Right renal pelvis (tissue), 4 donors: Measurements from ENCODE around the gene BAHCC1. TPM values are rescaled to one million over a fixed set of nuclear protein-coding genes. Genes with fewer than 3 reads are reported as not detected.

ENCODE experiments used
- DNase-seq, 4 donors: peaks; one replicate each; pipeline ENCODE4 v3.0.0-alpha.2; 2013; ENCODE audit warnings: low read depth in 4 of 4, low spot score in 3 of 4, missing footprints in 1 of 4
- polyA plus RNA-seq, 4 donors: library from polyadenylated mRNA; unstranded; fragments of 120-200 nt; gene quantifications; one replicate each; pipeline ENCODE4 v1.2.1, GENCODE V29; 2013; ENCODE audit not compliant: insufficient read length in 4 of 4

The BAHCC1 gene
- polyA plus RNA-seq, 4 donors = 16.6 to 24.7 (median 18.8) TPM

DNA sequence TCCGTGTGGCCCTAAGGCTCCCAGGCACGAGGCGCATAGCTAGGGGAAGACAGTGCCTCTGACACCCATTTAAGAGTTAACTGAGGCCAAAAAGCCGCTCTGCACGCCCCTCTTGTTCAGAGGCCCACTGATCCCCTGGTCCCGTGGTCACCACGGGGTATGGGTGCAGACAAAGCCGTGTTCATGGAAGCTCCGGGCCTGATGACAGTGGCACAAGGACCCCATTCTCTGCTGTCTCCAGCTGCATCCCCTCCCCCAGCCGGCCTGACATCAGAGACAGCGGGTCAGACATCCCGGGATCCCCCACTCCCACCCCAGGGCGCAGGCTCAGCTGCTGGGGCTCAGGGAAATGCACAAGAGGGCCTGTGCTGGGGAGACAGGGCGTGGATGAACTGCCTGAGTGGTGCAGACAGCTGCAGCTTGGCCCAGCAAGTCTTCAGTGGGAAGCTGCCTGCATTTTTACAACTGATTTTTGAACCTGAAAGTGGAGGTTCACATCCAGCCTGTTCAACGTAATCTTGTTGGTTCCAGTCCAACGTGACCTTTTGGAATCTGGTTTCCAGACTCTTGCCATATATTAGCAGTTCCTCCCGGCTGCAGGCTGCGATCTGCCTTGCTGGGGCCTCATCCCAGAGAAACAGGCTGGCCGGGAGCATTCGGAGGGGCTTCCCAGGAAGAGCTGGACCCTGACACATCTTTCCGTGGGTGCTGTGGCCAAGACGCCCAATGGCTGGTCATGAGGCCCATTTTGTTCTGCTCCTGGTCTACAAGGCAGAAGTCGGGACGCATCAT, 9.7 kb upstream of the BAHCC1 start:
- DNase-seq = no peak

DNA sequence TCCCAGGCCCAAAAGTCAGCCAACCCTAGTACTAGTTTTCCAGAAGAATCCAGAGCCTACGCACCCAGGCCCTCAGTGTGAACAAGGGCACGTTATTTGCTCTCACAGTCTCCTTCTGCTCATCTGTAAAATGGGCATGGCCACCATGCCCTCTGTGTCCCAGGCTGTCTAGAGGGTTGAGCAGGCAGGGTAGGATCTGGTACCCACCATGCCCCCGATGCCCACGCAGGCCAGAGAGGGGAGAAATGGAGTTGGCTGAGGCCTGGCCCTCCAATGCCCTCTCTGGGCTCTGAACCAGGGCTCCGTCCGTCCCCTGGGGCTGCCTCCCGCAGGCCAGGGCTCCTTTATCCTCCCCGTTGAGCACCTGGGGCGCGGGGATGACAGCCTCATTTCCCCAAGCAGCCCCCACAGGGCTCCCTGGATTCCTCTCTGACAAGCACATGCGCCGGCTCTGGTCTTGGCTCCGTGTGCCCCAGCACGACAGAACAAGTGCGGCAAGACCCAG, 9.1 kb upstream of the BAHCC1 start:
- DNase-seq = no peak

DNA sequence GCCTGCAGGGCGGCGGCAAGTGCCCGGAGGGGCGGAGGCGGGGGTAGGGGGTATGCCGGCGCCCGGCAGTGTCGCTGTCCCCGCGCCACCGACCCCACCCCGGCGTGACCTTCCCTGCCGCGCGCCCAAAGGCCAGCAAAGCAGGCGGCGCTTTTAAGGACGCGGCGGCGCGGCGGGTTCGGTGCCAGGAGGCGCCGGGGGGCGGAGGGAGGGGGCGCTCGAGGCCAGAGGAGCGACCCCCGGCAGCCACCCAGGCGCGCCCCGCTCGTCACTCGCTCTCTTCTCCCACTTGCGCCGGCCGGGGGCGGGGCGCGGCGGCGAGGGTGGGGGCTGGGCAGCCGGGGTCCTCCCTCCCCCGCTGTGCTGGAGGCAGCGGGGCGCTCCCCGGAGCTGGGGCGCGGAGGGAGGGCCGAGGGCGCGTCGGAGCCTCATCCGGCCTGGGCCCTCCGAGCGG, 8.6 kb upstream of the BAHCC1 start:
- DNase-seq = no peak

DNA sequence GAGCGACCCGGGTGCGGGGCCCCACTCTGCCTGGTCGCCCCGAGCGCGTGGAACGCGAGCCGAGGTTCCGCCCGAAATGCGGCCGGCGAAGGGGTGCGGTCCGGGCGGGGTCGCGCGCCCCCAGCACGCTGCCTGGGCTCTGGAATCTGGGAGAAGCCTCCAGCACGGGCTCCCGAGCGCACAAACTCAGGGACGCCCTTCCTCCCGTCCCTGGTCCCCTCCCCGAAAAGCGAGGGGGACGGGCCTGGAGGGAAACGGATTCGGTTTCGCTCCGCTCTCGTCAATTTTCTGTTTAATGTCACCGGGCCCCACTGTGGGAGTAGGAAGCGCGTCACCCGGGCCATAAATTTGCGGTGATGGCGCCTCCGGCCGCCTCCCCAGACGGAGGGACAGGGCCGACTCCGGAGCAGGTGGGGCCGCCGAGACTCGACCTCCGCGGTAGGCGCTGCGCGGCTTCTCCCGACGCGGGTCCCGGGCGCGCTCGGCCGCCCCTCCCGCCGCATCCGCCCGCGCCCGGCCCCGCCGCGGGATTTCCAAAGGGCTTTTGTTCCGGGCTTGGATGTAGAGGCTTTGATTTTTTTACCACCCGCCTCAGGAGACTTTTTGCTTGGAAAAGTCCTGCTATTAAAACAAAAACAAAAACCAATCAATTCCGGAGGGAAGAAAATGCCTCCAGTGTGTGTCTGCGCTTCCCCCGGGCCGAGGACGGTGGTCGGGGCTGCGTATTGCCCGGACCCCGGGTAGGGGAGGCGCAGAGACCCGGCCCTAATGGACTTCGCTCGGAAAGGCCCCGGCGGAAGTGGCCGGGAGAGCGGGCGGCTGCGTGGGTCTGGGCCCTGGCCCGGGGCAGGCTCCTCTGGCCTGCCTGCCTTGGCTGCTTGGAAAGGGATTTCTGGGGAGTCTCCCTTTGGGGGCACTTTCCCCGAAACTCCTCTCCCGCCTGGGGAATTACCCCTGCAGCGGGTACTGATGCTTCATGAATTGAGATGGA, 7.9 kb upstream of the BAHCC1 start:
- DNase-seq = peak in 1 of 4 donors; percentile 82

DNA sequence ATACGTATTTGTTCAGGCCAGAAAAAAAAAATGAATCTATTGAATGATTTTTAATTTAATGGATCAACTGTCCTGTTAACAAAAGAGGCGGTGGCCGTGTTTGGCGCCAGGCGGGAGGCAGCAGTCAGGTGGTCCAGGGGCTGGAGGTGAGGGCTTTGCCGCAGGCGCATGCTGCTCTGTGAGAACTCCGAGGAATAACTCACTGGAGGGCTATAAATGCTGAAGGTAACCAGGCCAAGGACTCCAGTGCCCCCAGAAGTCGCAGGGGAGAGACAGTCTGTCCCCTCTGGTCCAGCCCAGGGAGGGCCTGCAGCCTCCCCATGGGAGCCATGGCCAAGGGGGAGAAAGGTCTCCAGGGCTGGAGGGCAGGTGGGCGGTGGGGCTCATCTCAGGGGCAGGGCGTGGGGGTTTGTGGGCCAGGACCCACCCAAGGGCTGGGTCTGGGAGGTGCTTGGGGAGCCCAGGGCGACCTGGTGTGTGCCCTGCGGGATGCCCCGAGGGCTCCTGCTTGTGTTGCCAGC, 7.1 kb upstream of the BAHCC1 start:
- DNase-seq = no peak

DNA sequence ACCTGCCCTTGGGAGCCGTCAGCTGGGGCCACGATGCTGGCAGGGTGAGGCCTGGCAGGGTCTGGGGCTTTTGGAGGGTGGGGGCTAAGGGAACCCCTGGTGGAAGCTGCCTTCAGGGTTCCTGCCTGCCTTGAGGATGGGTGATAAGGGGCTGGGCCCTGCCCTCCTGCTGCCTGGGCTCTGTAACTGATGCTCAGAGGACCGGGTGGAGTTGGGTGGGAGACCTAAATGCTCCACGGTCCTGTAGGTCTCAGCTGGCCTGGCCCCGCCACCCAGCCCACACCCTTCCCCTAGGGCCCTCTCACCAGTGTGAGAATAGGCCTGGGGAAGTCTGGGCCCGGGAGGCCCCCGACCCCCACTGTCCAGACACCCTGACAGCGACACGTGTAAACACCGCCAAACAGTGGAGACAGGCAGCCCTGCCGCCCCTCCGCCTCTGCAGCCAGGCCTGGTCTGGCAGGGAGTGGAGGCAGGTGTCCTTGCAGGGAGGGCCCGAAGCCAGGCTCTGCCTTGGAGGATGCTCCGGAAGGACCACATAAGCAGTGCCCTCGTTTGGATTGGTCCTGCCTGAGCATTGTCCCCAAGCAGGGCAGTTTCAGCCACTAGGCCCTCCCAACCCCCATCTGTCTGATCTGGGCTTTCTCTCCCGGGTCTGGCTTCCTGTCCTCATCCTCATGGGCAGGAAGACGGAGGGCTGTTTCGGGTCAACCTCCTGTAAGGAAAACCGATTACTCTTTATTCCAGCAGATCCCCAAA, 6.5 kb upstream of the BAHCC1 start:
- no peak for DNase-seq

DNA sequence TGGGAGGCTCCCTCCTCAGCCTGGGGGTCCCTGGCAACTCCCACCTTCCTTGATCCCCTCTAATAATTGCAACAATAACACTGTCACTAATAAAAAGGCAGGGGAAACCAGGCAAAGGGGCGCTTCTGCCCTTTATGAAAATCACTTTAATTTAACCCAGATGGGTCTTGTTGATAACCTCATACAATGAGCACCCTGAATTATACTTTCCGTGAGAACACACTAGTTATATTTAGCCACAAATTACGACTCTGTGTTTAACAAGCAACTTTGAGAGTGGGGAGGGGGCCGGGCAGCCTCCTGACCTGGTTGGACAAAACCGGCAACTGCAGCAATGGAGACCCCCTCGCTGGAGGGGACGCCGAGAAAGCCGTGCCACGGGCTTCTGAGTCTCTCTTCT, 5.7 kb upstream of the BAHCC1 start:
- no peak for DNase-seq

DNA sequence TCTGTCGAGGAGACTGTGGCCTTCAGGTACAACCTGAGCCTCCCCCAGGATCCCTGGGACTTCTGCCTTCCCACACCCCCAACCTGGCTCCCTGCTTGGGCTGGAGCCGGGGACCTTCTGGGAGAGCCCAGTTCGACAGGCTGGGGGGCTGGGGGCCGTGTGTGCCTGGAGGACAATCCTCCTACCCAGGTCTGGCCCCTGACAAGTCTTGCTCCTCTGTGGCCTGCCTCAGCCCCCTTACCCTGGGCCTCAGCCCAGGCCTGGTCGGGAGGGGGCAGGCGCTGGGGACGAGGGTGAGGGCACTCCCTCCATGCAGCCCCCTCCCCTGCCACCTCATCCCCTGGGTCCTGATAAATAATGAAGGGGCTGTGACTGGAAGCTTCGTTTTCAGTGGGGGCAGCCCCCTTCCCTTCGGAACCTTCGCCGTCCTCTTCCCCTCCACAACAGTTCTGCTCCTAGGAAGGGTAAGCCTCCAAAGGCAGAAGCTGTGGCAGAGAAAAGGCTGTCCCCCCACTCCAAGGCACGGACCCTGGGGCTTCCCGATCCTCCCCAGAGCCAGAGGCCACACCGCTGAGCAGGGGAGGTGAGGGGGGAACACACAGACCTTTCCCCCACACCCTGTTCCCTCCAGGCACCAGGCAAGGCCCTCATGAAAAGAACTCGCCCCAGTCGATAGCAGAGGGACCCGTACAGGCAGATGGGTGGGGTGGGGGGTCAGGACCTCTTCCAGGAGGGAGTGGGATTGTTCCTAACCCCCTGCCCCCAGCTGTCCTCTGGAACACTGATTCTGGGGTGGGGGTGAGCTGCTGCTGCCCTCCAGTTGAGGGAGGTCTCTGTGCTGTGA, 5.0 kb upstream of the BAHCC1 start:
- no peak for DNase-seq

DNA sequence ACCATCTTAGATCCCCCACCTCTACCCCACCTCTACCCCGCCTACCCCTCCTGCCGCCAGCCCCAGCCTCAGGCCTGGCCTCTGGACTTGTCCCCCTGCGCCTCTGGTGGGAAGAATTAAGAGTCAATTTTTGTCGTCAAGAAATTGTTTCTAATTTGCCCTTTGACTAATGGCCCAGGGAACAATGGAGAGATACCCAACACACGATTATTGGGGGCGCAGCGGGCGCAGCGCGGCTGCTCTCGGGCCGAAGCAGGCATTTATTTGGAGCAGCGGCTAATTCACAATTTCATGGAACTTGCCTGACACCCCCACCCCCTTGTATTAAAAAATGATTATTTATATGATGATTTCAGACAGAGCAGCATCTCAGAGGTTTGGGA, 4.4 kb upstream of the BAHCC1 start:
- DNase-seq = no peak

DNA sequence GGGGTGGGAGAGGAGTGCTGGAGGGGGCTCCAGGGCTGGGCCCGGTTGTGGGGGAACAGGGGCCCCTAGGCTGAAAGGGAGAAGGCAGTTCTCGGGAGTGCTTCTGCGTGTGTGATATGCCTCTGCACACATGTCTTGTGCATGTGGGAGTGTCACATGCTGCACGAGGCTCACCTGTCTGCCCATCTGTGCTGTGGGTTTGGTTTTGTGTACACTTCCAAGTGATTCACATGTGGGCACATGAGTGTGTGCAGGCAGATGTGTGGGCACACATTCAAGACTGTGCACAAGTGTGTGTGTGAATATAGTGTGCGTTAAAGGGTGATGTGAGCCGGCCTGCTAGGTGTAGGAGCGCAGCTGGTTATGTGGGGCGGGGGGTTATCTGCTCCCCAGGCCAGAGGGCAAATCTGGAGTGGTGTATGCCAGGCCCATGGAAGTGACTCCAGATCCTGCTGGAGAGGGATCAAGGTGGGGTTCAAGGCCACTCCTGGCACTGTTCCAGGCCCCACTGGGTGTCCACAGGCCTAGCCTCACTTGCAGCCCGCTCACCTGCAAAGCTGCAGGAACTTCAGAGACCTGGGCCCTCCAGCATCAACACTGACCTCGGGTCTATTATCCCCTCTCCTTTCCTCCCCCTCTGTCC, 3.8 kb upstream of the BAHCC1 start:
- DNase-seq = no peak

DNA sequence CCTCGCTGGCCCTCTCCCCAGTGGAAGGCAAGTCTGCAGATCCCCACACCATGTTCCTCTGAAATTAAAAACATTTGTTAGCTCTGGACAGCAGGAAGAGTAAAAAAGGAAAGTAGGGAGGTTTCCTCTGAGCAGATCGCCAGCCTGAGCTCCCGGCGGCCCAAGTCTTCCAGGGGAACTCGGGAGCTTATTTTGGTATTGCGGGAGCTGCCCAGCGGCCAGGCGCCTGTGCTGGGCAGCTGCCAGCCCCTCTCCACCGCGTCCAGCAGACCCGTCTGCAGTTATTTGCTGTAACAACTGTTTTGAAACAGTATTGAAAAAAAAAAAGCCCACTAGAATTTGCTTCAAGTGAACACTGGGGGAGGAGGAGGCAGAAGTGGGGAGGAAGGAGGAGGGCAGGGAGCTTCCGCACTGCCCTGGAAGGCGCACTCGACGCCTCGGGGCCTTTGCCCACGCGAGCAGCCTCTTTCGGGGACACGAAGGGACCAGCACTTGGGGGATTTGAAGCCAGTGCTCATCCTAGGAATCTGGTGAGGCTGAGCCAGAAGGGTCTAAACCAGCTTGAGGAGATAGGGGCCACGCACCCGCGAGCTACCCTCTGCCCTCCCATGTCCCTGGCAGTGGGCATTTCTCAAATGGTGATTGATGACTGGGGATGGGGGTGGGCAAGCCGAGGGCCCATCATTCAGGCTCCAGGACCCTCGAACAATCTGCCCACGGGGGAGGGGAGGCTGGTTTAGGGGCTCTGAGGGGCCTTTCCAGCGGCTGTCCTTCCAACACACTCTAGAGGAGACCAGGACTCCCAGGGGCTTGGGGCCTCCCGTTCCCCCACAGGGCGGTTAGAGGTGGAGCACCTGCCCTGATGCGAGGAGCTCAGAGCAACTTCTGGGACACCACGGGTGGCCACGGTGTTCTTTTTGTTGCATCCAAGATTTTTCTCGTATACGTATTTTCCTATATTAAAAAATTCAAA, 3.0 kb upstream of the BAHCC1 start:
- no peak for DNase-seq

DNA sequence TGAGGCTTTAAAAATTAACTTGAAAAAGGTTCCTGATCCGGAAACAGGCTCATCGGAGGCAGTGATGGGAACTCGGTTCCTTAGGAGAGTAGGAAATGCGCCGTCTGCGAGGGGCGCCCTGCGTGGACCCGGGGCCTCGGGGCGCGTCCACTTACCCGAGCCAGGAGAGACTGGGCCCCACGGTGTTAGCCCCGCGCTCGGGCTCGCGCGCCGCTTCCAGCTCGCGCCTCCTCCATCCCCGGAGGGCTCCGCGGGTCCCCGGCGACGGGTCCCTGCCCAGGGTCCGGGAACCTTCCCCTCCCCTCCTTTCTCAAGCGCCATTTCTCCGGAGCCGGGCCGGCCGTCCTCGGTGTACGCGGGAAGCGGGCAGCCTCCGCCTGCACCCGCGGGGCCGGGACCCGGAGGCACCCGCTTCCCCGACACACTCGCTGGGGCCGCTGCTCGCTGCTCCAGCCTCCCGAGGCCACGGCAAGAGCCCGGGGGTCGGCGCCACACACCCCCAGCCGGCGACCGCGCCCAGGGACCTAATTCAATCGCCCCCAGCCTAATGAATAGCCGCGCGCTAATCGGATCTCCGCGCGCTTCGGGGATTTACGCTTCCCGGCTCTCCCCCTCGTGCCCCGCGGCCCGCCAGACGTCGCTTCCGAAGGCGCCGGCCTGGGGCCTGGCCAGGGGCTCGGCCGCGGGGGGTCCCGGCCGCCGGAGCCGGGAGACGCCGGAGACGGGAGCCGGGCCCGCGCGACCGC, 2.2 kb upstream of the BAHCC1 start:
- DNase-seq = no peak

DNA sequence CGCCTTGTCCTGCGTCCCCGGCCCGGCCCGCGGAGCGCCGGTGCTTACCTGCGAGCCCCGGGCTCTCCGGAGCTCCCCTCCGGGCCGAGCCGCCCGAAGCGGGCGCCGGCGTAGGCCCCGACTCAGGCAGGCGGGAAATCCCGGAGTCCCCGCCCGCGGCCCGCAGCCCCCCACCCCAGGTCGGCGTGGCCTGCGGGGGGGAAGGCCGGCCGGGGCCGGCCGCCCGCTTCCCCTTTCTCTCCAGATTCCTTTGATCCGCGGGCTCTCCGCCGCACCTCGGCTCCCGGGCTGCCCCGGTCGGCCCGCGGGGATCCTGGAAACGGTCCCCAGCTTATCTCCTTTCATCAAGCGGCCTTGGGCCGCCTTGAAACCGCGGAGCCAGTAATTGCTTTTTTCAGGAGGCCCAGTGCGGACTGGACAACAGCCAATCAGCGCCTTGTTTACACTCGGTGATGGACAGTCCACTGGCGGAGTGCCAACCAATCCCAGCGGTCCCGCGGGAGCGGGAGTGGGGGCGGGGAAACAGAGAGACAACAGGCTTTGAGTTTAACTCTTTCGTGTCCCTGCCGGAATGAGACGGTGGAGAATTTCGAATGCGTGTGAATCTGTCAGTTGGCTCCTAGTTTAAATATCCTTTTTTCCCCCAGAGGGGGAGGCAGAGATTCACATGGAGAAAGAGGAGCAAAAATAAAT, 1.4 kb upstream of the BAHCC1 start:
- DNase-seq = peak; percentile 100

DNA sequence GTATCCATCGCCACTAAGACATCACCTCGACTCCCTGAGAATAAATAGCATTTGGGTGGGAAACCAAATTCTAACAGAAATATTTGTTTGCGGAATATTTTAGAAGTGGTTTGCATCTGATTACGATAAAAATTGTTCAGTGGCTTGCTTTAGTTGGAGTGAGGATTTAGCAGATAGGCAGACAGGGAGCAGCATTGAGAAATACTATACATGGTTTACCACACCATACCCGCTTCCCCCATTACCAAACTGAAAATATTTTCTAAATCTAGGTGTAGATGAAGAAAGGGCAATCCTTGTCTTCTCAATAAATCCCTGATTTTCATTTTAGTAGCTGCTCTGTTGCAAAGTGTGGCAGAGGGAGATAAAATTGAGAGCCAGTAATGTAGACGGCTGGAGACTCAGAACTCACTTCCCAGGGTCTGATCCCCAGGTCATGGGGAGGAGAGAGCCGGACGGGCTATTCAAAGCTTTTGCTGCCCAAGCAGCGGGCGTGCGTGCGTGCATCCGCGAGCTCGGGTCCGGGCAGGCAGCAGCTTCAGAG, 808 bp upstream of the BAHCC1 start:
- no peak for DNase-seq

DNA sequence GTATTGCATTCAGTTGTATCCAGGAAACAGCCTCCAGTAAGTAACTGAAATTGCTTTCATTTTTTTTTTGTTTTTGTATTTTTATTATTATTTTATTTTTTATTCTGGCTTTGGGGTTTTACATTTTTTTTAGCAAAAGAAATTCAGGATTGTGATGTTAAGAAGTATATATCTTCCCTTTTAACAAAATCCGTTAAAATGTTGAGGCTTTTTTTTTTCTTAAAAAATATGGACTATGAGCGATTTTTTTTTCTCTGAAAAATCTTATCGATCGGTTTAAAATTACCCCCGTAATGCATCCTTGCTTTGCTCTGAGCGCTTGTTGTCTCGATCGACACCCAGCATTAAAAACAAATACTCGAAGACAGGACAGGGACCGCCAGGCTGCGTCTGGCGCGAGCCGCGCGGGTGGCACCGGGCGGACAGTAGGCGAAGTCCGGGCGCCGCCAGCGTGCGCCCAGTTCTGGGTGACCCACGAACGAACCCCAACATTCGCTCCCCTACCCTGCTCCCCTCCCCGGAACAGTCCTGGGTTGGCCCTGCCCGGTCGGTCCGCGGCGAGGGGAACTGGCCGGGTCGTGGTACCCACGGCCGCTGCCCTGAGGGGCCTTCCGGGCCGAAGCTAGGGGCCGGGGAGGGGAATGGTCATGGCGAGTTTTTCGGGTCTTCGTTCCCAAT, 482 bp downstream of the BAHCC1 start:
- no peak for DNase-seq

DNA sequence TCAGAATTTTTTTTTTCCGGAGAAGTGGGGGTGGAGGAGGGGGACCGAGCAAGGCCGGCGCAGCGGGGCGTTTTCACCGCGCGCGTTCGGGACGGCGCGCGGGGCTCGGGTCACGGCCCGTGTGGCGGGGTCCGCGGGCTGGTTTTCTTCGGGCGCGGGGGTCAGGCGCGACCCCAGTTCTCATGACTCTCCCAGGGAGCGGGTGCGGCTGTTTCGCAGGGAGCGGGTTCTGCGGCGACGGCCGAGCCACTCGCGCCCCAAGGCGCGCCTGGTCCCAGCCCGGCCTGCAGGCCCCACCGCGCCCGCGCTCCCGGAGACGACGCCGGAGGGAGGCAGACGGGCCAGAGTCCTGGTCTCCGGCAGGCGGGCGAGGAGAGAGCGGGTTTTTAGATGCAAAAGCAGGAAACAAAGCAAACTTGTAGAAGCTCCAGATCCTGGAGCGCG, 1.0 kb downstream of the BAHCC1 start:
- no peak for DNase-seq
